Transverse colon (tissue), 4 donors: ENCODE results near the gene CBX8. TPM values are rescaled to one million over a fixed set of nuclear protein-coding genes. Genes with fewer than 3 reads are reported as not detected.
"Not testable (repeated sequence)": the region's sequence is repeated elsewhere in the genome, so short reads cannot be mapped to it uniquely, and the experiment has no call there.

Source experiments
- DNase-seq: peaks from one replicate; pipeline ENCODE4 v3.0.0-alpha.2; 2019
- H3K27ac ChIP-seq, 4 donors: fragments of 200-600 bp; sonication (generic); 2 replicates each; pipeline ENCODE4 v1.5.1; 2016 to 2018; ENCODE audit warnings: inconsistent platforms in 4 of 4
- H3K27me3 ChIP-seq: fragments of 200-600 bp; sonication (generic); 2 replicates; pipeline ENCODE4 v1.5.1; 2017; ENCODE audit warnings: inconsistent platforms
- H3K36me3 ChIP-seq, 4 donors: fragments of 200-600 bp; sonication (generic); 2 replicates each; pipeline ENCODE4 v1.5.1; 2017 to 2019; ENCODE audit warnings: inconsistent platforms in 4 of 4
- H3K4me1 ChIP-seq, 4 donors: fragments of 200-600 bp; sonication (generic); 2 replicates each; pipeline ENCODE4 v1.5.1; 2017 to 2020; ENCODE audit warnings: inconsistent platforms in 4 of 4
- H3K4me3 ChIP-seq, 4 donors: fragments of 200-600 bp; sonication (generic); 1 replicate in 1 of 4; 2 replicates in 3 of 4; pipeline versions ENCODE4 v1.5.1 to v1.6.1; 2017 to 2019; ENCODE audit warnings: inconsistent platforms in 4 of 4
- H3K9me3 ChIP-seq, 2 donors: fragments of 200-600 bp; sonication (generic); 2 replicates each; pipeline ENCODE4 v1.5.1; 2017 to 2019; ENCODE audit warnings: inconsistent platforms in 2 of 2
- EP300 ChIP-seq: sonication (generic); formaldehyde crosslinking; IDR thresholded peaks from one replicate; pipeline ENCODE4 v1.6.1; 2017; ENCODE audit warnings: antibody characterized with exemption, low read depth
- POLR2A ChIP-seq: fragments of 450-650 bp; IDR thresholded peaks from one replicate; pipeline ENCODE4 v1.6.1; 2016; ENCODE audit warnings: antibody characterized with exemption, mild to moderate bottlenecking, moderate library complexity
- POLR2AphosphoS5 ChIP-seq, 3 donors: sonication (generic); formaldehyde crosslinking; IDR thresholded peaks; one replicate each; pipeline ENCODE4 v1.6.1; 2016; ENCODE audit warnings: antibody characterized with exemption in 3 of 3
- WGBS, 2 donors: methylation state at CpG; one replicate each; pipeline ENCODE4 v1.1.5; 2018; ENCODE audit warnings: low coverage in 1 of 2; 5-methylcytosine and 5-hydroxymethylcytosine counted together
- in situ Hi-C, 4 donors: fragments of 200-750 bp; cut with MboI; loops; one replicate each; pipeline versions ENCODE4 v1.15.0 to v1.15.1; 2017; ENCODE audit warnings: low sequenced_read_pairs in 3 of 4, low pct_ligation_motif_present in 1 of 4, low pct_unique_long_range_greater_than_20kb in 1 of 4
- intact Hi-C: fragments of 100-400 bp; cut with DNase I; formaldehyde crosslinking; loops from one replicate; pipeline ENCODE4 v1.15.1; 2023; ENCODE audit warnings: low total_unique reads
- total RNA-seq, 4 donors: library from RNA; depleted of rRNA; stranded (reverse); fragments of >200 nt; gene quantifications; one replicate each; pipeline ENCODE4 v1.1.0, GENCODE V29; 2016
- TF ChIP-seq, protein P1 (sequence below), 5 experiments: fragments of 200-600 bp in 3 of 5; fragments of 450-650 bp in 2 of 5; sonication (generic) in 3 of 5; IDR thresholded peaks; 1 replicate in 2 of 5; 2 replicates in 3 of 5; pipeline ENCODE4 v1.5.1; 2016 to 2017; ENCODE audit warnings: antibody characterized with exemption in 5 of 5, inconsistent platforms in 3 of 5, mild to moderate bottlenecking in 2 of 5, moderate library complexity in 1 of 5

CBX8 gene
- total RNA-seq, 4 donors from 2014 or later = 1.5 to 4.4 (median 3.1) TPM

DNA sequence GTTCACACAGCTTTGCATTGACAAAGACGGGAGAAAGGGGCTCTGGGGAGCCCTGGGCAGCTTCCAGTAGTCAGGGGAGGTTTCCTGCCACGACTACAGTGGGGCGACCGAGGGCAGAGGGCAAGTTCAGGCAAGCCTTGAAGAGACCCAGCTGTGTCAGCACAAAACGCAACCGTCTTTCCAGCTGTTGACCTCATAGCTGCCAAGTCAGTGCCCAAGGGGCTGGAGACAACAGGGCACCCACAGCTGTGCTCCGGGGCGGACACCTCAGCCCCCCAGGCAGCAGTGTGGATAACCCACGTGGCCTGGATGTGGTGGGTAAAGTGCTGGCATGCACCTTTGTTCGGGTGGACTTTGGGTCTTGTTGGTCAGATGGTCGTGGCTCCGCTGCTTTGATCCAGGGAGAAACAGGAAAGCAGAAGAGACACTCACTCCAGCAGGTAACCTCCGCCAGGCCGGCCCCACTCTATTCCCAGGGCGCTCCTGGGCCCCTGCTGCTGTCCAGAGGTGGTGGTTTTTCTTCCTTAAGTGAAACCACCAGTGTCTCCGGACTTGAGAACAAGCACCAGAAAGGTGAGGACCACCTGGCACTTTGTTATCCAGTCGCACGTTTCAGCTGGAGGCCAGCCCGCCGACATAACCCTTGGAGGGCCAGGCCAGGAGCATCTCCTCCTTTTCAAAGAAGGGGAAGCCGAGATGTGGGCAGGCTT, 36.5 kb downstream of the CBX8 start:
- H3K9me3 ChIP-seq = no peaks in the 10 kb centered on the region
- in situ Hi-C loops (no loop called here), intact Hi-C loops (no loop called here)
- peaks cover 26% of the 10 kb centered on the region for H3K27me3 ChIP-seq
- no peak overlapping the region for H3K27ac ChIP-seq
- WGBS, 2 donors = 80% methylated on average over 21 of the region's 21 CpGs; no CpG with 5 or more reads in 1 of the 2 donors
- H3K4me3 ChIP-seq = no peak overlapping the region
- no peaks in the 10 kb centered on the region for H3K36me3 ChIP-seq
- no peak for DNase-seq
- no peaks in the 10 kb centered on the region for H3K4me1 ChIP-seq
- TF ChIP-seq POLR2A = no peak
- TF ChIP-seq POLR2AphosphoS5 (IDR thresholded peaks at IDR 0.05) = no peak
- TF ChIP-seq, protein P1, sequence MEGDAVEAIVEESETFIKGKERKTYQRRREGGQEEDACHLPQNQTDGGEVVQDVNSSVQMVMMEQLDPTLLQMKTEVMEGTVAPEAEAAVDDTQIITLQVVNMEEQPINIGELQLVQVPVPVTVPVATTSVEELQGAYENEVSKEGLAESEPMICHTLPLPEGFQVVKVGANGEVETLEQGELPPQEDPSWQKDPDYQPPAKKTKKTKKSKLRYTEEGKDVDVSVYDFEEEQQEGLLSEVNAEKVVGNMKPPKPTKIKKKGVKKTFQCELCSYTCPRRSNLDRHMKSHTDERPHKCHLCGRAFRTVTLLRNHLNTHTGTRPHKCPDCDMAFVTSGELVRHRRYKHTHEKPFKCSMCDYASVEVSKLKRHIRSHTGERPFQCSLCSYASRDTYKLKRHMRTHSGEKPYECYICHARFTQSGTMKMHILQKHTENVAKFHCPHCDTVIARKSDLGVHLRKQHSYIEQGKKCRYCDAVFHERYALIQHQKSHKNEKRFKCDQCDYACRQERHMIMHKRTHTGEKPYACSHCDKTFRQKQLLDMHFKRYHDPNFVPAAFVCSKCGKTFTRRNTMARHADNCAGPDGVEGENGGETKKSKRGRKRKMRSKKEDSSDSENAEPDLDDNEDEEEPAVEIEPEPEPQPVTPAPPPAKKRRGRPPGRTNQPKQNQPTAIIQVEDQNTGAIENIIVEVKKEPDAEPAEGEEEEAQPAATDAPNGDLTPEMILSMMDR (IDR thresholded peaks at IDR 0.05) = no peak
- TF ChIP-seq EP300 = no peak

- TF ChIP-seq EP300 (no peak), POLR2AphosphoS5 (IDR thresholded peaks at IDR 0.05) (no peak), POLR2A (no peak)
- TF ChIP-seq, protein P1 (IDR thresholded peaks at IDR 0.05) = no peak
- intact Hi-C loops (no loop called here), in situ Hi-C loops (no loop called here)
- WGBS, 2 donors = 83 to 84% methylated on average over 6 of the region's 6 CpGs
- H3K36me3 ChIP-seq = no peaks in the 10 kb centered on the region
- no peak overlapping the region for H3K27ac ChIP-seq
- no peak overlapping the region for H3K4me3 ChIP-seq
- H3K4me1 ChIP-seq = no peaks in the 10 kb centered on the region
- no peaks in the 10 kb centered on the region for H3K9me3 ChIP-seq
- peaks cover 45% of the 10 kb centered on the region for H3K27me3 ChIP-seq
- DNase-seq = no peak
These were observed 38.6 kb downstream of the CBX8 start for GRCh38 chr17:79758271-79758670.

- 94 to 100% methylated on average over 1 to 15 of the region's 15 CpGs for WGBS, 2 donors
- Histone ChIP-seq H3K4me3 (no peak overlapping the region), H3K9me3 (no peaks in the 10 kb centered on the region), H3K36me3 (no peaks in the 10 kb centered on the region), H3K4me1 (no peaks in the 10 kb centered on the region), H3K27ac (no peak overlapping the region), H3K27me3 (peaks cover 55% of the 10 kb centered on the region)
- in situ Hi-C loops (no loop called here), intact Hi-C loops (no loop called here)
- no peak for DNase-seq
- TF ChIP-seq, protein P1 (IDR thresholded peaks at IDR 0.05) = no peak
- no peak for TF ChIP-seq POLR2A
- TF ChIP-seq POLR2AphosphoS5 (IDR thresholded peaks at IDR 0.05) = no peak
- no peak for TF ChIP-seq EP300
These were observed 39.6 kb downstream of the CBX8 start for GRCh38 chr17:79757140-79757745.

DNA sequence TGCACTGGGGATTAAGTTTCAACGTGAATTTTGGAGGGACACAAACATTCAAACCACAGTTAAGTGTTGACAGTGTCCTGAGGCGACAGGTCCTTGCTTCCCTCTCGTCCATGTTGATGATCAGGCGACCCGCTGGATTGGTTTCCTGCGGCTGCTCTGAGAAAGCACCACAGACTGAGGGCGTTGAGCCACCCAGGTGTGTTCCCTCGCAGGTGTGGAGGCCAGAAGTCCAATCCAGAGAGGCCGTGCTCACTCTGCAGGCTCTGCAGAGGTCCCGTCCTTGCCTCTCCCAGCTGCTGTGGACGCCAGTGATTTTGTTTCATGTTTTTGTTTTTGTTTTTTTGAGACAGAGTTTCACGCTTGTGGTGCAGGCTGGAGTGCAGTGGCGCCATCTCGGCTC, 41.3 kb downstream of the CBX8 start:
- intact Hi-C loops = no loop called here

DNA sequence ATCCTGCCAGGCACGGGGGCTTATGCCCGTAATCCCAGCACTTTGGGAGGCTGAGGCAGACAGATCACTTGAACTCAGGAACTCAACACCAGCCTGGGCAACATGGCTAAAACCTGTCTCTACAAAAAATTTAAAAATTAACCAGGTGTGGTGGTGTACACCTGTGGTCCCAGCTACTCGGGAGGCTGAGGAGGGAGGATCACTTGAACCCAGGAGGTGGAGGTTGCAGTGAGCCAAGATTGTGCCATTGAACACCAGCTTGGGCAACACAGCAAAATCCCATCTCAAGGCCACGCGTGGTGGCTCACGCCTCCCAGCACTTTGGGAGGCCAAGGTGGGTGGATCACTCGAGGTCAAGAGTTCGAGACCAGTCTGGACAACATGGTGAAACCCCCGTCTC, 42.0 kb downstream of the CBX8 start:
- intact Hi-C loops, H3K36me3 ChIP-seq, H3K9me3 ChIP-seq, H3K4me3 ChIP-seq, H3K4me1 ChIP-seq, H3K27ac ChIP-seq, in situ Hi-C loops, DNase-seq: not testable (repeated sequence)
- 89% methylated on average over 9 of the region's 9 CpGs; no CpG with 5 or more reads in 1 of the 2 donors for WGBS, 2 donors
- H3K27me3 ChIP-seq = peaks cover 78% of the 10 kb centered on the region

More for the DNA sequence above, 41.3 kb downstream of the CBX8 start:
- Histone ChIP-seq H3K4me3 (no peak overlapping the region), H3K27me3 (peaks cover 71% of the 10 kb centered on the region), H3K4me1 (no peaks in the 10 kb centered on the region), H3K9me3 (no peaks in the 10 kb centered on the region), H3K36me3 (no peaks in the 10 kb centered on the region), H3K27ac (no peak overlapping the region)
- TF ChIP-seq EP300 (no peak), POLR2A (no peak), POLR2AphosphoS5 (IDR thresholded peaks at IDR 0.05) (no peak)
- TF ChIP-seq, protein P1 (IDR thresholded peaks at IDR 0.05) = no peak
- WGBS, 2 donors = 57 to 76% methylated on average over 1 to 14 of the region's 14 CpGs
- in situ Hi-C loops = no loop called here
- no peak for DNase-seq
